LNCaP clone FGC (cell line): ENCODE results near the gene ZBED1.
A peak's percentile ranks its signal among the peaks of the same experiment; 100 is the strongest.

Source experiments
- DNase-seq: peaks from one replicate; pipeline ENCODE4 v3.0.0-alpha.2; 2011; ENCODE audit warnings: low read depth
- H3K4me3 ChIP-seq: 2 replicates; pipeline ENCODE4 v1.5.1; 2011; ENCODE audit warnings: mild to moderate bottlenecking, low read depth, low read length, control low read depth
- CTCF ChIP-seq: IDR thresholded peaks from 2 replicates; pipeline ENCODE4 v1.5.1; 2012; ENCODE audit warnings: mild to moderate bottlenecking; ENCODE audit not compliant: control insufficient read depth, insufficient read depth; ENCODE audit errors: extremely low read depth

The ZBED1 gene

DNA sequence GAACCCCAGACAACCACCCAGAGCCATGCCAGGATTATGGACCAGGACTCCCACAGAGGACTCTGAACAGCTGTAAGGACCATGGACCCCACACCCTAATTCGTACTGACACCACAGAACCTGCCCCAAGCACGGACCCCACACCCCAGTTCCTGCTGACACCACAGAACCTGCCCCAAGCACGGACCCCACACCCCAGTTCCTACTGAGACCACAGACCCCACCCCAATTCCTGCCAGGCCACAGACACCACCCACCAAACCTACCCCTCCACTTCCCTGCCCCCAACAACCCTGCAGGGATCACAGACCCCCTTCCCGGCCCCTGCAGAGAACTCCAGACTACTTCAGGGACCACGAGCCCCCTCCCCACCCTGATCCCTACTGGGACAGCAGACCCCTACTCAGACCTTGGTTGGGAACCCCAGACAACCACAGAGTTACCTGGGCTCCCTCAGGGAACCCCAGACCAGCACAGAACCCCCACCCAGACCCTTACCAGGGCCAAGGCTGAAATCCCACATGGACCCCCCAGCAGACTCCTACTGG, 1.4 kb upstream of the ZBED1 start:
- DNase-seq, result no peak
- H3K4me3 ChIP-seq, result no peak overlapping the region

GRCh38 chrX:2501559-2502102, 855 bp upstream of the ZBED1 start:
- no peak overlapping the region for H3K4me3 ChIP-seq
- DNase-seq, result no peak
- no peak for TF ChIP-seq CTCF

More for the DNA sequence above, 1.4 kb upstream of the ZBED1 start:
- no peak for TF ChIP-seq CTCF

- TF ChIP-seq CTCF, result peak; percentile 24
- DNase-seq, result no peak
- peak overlapping the region; percentile 79 for H3K4me3 ChIP-seq
These were observed 529 bp downstream of the ZBED1 start for GRCh38 chrX:2500091-2500802.

DNA sequence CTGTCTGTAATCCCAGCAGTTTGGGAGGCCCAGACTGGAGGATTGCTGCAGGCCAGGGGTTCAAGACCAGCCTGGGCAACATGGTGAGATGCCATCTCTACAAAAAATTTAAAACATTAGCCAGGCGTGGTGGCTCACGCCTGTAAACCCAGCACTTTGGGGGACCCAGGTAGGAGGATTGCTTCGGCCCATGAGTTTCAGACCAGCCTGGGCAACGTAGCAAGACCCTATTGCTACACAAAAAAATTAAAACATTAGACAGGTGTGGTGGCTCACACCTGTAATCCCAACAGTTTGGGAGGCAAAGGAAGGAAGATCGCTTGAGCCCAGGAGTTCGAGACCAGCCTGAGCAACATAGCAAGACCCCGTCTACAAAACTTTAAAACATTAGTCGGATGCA, 1.3 kb downstream of the ZBED1 start:
- H3K4me3 ChIP-seq, result peak overlapping the region; percentile 79
- no peak for TF ChIP-seq CTCF
- no peak for DNase-seq

DNA sequence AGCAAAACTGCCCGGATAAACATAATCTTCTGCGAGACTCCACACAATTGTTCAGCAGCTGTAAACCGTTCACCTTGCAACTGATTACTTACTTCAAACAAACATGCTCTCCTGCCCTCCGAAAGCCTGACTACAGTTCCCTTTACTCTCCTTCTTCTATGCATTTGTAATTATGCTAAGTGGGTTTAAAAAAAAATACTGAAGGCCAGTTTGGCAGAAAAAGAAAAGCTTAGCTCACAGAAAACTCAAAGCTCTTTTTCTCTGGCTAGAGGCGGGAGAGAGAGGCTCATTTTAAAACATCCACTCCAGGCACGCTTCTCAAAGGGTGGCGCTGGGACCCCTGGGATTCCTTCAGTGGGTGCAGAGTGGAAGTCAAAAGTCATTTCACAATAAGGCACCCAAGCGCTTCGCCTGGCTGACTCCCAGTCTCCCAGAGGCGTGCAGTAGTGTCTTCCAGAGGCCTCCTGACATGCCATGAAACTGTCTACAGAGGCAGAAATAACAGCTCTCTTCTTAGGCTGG, 1.9 kb downstream of the ZBED1 start:
- H3K4me3 ChIP-seq, result peak overlapping the region; percentile 79
- no peak for DNase-seq
- no peak for TF ChIP-seq CTCF

DNA sequence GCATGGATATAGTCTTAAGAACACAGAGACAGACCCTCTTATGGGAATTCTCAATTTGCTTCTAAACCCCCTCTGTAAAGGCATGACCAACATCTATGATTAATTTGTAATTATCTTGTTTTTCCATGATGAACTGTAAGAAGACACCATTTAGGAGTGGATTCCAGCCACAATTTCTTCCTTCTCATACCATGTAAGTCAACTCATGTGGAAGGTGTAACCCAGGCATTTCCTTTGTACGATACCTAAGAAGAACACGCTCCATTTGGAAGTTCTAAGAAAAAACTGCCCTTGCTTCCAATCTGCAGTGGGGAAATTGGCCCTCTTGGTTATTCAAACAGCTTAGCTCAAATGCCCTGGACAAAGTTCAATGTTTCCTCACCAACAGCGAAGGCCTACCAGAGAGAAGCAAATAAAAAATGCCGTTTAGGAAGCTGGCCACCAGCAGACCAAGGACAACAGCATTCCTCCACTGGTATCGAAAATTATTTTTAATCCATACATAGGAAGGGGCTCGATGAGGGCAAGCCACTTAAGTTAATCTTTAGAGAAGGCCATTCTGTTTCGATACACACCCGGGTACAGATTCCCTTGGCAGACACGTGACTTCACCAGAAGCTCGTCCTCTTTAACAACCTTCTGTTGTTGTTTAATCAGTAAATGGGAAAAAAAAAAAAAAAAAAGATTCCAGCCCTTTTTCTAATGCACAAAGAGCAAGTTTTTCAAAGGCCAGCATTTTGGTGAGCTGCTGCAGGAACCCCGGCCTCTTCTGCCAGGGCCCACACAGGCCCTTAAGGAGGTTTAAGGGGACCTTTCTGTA, 2.6 kb downstream of the ZBED1 start:
- peak overlapping the region; percentile 79 for H3K4me3 ChIP-seq
- no peak for TF ChIP-seq CTCF
- no peak for DNase-seq
